PC-3 (cell line): ENCODE data around the gene PRDM10. TPM values are rescaled to one million over a fixed set of nuclear protein-coding genes. Genes with fewer than 3 reads are reported as not detected.
"Not testable (repeated sequence)": the region's sequence is repeated elsewhere in the genome, so short reads cannot be mapped to it uniquely, and the experiment has no call there.

ENCODE experiments used
- ATAC-seq: fragments of 200-7000 bp; cut with Tn5 transposase; 2 replicates; pipeline ENCODE4 v1.9.1; 2020; ENCODE audit warnings: mild to moderate bottlenecking, moderate library complexity
- BruUV-seq: library from RNA; stranded (reverse); fragments of 400-500 nt; replicated peaks from 2 replicates; lab custom pipeline; 2021; lab: Mats Ljungman, UMichigan
- CTCF ChIA-PET: fragments of 300-600 bp; sonication (Branson Sonifier 250); formaldehyde crosslinking; loops from one replicate; lab custom pipeline; 2022; ENCODE audit warnings: antibody characterized with exemption; lab: Charles Lee
- POLR2A ChIA-PET: fragments of 300-600 bp; sonication (Branson Sonifier 250); formaldehyde crosslinking; loops from one replicate; lab custom pipeline; 2022; ENCODE audit warnings: antibody characterized with exemption; ENCODE audit not compliant: unreplicated experiment; lab: Charles Lee
- DNase-seq: peaks from one replicate; pipeline ENCODE4 v3.0.0-alpha.2; 2015
- H2AFZ ChIP-seq: fragments of 300-600 bp; sonication (generic); 2 replicates; pipeline ENCODE4 v1.6.0; 2016; ENCODE audit warnings: antibody characterized with exemption, low read length
- H3F3A ChIP-seq: fragments of 300-600 bp; sonication (generic); one replicate; pipeline ENCODE4 v1.6.0; 2017; ENCODE audit warnings: antibody characterized with exemption, low read length, control low read depth, mild to moderate bottlenecking; ENCODE audit not compliant: unreplicated experiment
- H3K27ac ChIP-seq: fragments of 300-600 bp; sonication (generic); 2 replicates; pipeline ENCODE4 v1.5.1; 2016; ENCODE audit warnings: mild to moderate bottlenecking, low read length
- H3K27me3 ChIP-seq: fragments of 300-600 bp; sonication (generic); 2 replicates; pipeline ENCODE4 v1.6.1; 2016; ENCODE audit warnings: low read length, mixed read lengths
- H3K36me3 ChIP-seq: fragments of 300-600 bp; sonication (generic); 2 replicates; pipeline ENCODE4 v1.6.1; 2016; ENCODE audit warnings: low read depth, mixed run types, low read length, mixed read lengths
- H3K4me1 ChIP-seq: fragments of 300-600 bp; sonication (generic); 2 replicates; pipeline ENCODE4 v1.5.1; 2016; ENCODE audit warnings: low read length; ENCODE audit not compliant: insufficient read depth
- H3K4me2 ChIP-seq: fragments of 300-600 bp; sonication (generic); 2 replicates; pipeline ENCODE4 v1.6.0; 2016; ENCODE audit warnings: low read length
- H3K4me3 ChIP-seq: fragments of 300-600 bp; sonication (generic); 2 replicates; pipeline ENCODE4 v1.5.1; 2016; ENCODE audit warnings: mild to moderate bottlenecking, low read length, mixed read lengths
- H3K79me2 ChIP-seq: fragments of 300-600 bp; sonication (generic); 2 replicates; pipeline ENCODE4 v1.6.1; 2017; ENCODE audit warnings: low read length, mixed read lengths
- H3K9ac ChIP-seq: fragments of 300-600 bp; sonication (generic); 2 replicates; pipeline ENCODE4 v1.6.0; 2016; ENCODE audit warnings: mild to moderate bottlenecking, low read length
- H3K9me2 ChIP-seq: fragments of 300-600 bp; sonication (generic); replicated peaks from 2 replicates; pipeline ENCODE4 v1.6.1; 2016; ENCODE audit warnings: mixed run types, low read length, mixed read lengths
- H3K9me3 ChIP-seq: fragments of 300-600 bp; sonication (generic); 2 replicates; pipeline ENCODE4 v1.6.1; 2016; ENCODE audit warnings: low read length, mixed read lengths
- H4K20me1 ChIP-seq: fragments of 300-600 bp; sonication (generic); 2 replicates; pipeline ENCODE4 v1.6.1; 2016; ENCODE audit warnings: low read length, mixed read lengths
- EZH2 ChIP-seq: fragments of 300-600 bp; sonication (generic); IDR thresholded peaks from one replicate; pipeline ENCODE4 v1.6.1; 2017; ENCODE audit warnings: antibody characterized with exemption, mild to moderate bottlenecking, low read length; ENCODE audit not compliant: unreplicated experiment
- EZH2phosphoT487 ChIP-seq: fragments of 300-600 bp; sonication (generic); IDR thresholded peaks from 2 replicates; pipeline ENCODE4 v1.6.1; 2018; ENCODE audit warnings: mild to moderate bottlenecking, antibody characterized with exemption, low read length, borderline replicate concordance
- intact Hi-C: fragments of 100-400 bp; cut with micrococcal nuclease; formaldehyde crosslinking; loops from 2 replicates; pipeline ENCODE4 v1.9.0; 2023
- total RNA-seq: library from RNA; depleted of rRNA; stranded (reverse); fragments of >200 nt; gene quantifications from 2 replicates; pipeline ENCODE4 v1.2.3, GENCODE V29; 2014
- TF ChIP-seq, protein P1 (sequence below): fragments of 300-600 bp; sonication (generic); conservative IDR thresholded peaks from 2 replicates; pipeline ENCODE4 v1.5.1; 2017; ENCODE audit warnings: antibody characterized with exemption, low read depth, mild to moderate bottlenecking, low read length

The PRDM10 gene
- total RNA-seq, 1 experiment from 2014 or later, result 7.3 TPM

DNA sequence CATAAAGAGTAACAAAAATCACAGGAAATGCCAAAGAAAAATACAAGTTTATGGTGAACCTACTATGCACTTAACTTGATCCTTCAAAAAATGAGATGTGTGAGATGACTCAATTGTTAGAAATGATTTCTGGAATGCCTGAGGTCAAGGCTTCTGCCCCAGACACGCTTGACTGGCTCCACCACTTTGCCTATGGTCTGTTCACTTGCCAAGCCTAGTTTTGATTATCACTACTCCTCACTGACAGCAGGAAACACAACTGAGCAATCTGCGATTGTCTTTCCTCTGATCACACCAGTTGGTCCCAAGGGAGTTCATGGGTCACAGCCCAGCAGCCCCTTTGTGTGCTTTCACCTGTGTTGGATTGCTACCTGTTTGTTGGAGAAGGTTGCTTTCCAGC is 20.6 kb upstream of the PRDM10 start:
- Histone ChIP-seq H3K9ac (no peak overlapping the region), H3K9me2 (no peaks in the 10 kb centered on the region), H3K4me2 (peak overlapping the region; percentile 66), H3K27me3 (no peaks in the 10 kb centered on the region), H3K4me1 (peaks cover 31% of the 10 kb centered on the region), H3K9me3 (no peaks in the 10 kb centered on the region), H4K20me1 (no peaks in the 10 kb centered on the region), H3K36me3 (no peaks in the 10 kb centered on the region), H3K27ac (peak overlapping the region; percentile 49), H3K79me2 (no peaks in the 10 kb centered on the region), H3K4me3 (peak overlapping the region; percentile 4; the same call in 1 of the 2 replicates), H3F3A (peaks cover 4% of the 10 kb centered on the region), H2AFZ (peak overlapping the region; percentile 51)
- peak; percentile 95 for DNase-seq
- ATAC-seq, result peak; percentile 86
- intact Hi-C loops, result no loop called here
- ChIA-PET POLR2A (no interaction called here), CTCF (no interaction called here)
- BruUV-seq, result no TSS peak
- TF ChIP-seq EZH2, result no peak
- no peak for TF ChIP-seq EZH2phosphoT487
- TF ChIP-seq, protein P1, sequence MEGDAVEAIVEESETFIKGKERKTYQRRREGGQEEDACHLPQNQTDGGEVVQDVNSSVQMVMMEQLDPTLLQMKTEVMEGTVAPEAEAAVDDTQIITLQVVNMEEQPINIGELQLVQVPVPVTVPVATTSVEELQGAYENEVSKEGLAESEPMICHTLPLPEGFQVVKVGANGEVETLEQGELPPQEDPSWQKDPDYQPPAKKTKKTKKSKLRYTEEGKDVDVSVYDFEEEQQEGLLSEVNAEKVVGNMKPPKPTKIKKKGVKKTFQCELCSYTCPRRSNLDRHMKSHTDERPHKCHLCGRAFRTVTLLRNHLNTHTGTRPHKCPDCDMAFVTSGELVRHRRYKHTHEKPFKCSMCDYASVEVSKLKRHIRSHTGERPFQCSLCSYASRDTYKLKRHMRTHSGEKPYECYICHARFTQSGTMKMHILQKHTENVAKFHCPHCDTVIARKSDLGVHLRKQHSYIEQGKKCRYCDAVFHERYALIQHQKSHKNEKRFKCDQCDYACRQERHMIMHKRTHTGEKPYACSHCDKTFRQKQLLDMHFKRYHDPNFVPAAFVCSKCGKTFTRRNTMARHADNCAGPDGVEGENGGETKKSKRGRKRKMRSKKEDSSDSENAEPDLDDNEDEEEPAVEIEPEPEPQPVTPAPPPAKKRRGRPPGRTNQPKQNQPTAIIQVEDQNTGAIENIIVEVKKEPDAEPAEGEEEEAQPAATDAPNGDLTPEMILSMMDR, result no peak

DNA sequence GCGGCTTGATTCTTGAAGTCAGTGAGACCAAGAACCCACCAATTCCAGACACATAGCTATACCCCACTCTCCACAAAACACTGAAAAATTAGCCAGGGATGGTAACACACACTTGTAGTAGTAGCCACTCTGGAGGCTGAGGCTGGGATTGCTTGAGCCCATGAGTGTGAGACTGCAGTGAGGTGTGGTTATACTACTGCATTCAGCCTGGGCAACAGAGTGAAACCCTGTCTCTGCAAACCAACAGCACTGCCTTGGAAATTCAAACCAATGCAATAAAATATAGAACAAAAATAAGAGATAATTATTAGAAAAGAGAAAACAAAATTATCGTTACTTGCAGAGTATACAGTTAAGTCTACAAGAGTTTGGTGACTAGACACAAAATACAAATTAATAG is 20.2 kb upstream of the PRDM10 start:
- TF ChIP-seq, protein P1, result no peak
- TF ChIP-seq EZH2 (no peak), EZH2phosphoT487 (no peak)
- peak; percentile 21 for DNase-seq
- intact Hi-C loops, result no loop called here
- POLR2A ChIA-PET, result no interaction called here
- Histone ChIP-seq H3K9ac (no peak overlapping the region), H3F3A (peaks cover 4% of the 10 kb centered on the region), H3K27me3 (no peaks in the 10 kb centered on the region), H3K9me2 (no peaks in the 10 kb centered on the region), H3K4me3 (no peak overlapping the region), H4K20me1 (no peaks in the 10 kb centered on the region), H3K4me1 (peaks cover 31% of the 10 kb centered on the region), H3K4me2 (peak overlapping the region; percentile 66), H3K27ac (no peak overlapping the region), H3K36me3 (no peaks in the 10 kb centered on the region), H2AFZ (no peak overlapping the region), H3K9me3 (no peaks in the 10 kb centered on the region), H3K79me2 (no peaks in the 10 kb centered on the region)
- ATAC-seq, result peak; percentile 48
- CTCF ChIA-PET, result no interaction called here
- no TSS peak for BruUV-seq

DNA sequence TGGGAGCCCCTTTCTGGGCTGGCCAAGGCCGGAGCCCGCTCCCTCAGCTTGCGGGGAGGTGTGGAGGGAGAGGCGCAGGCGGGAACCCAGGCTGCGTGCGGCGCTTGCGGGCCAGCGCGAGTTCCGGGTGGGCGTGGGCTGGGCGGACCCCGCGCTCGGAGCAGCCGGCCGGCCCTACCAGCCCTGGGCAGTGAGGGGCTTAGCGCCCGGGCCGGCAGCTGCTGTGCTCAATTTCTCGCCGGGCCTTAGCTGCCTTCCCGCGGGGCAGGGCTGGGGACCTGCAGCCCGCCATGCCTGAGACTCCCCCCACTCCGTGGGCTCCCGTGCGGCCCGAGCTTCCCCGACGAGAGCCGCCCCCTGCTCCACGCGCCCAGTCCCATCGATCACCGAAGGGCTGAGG is 19.0 kb upstream of the PRDM10 start:
- H3K4me2 ChIP-seq, H3F3A ChIP-seq, H3K9me3 ChIP-seq, ATAC-seq, H3K27me3 ChIP-seq, POLR2A ChIA-PET, H3K9me2 ChIP-seq, BruUV-seq, H4K20me1 ChIP-seq, CTCF ChIA-PET, intact Hi-C loops, H3K9ac ChIP-seq, H3K36me3 ChIP-seq, H3K27ac ChIP-seq, H3K79me2 ChIP-seq, H3K4me3 ChIP-seq, DNase-seq, H2AFZ ChIP-seq: not testable (repeated sequence)
- peaks cover 31% of the 10 kb centered on the region for H3K4me1 ChIP-seq
